Measurements from ENCODE around the gene HS2ST1.
"Not testable (repeated sequence)": the region's sequence is repeated elsewhere in the genome, so short reads cannot be mapped to it uniquely, and the experiment has no call there.

The HS2ST1 gene

DNA sequence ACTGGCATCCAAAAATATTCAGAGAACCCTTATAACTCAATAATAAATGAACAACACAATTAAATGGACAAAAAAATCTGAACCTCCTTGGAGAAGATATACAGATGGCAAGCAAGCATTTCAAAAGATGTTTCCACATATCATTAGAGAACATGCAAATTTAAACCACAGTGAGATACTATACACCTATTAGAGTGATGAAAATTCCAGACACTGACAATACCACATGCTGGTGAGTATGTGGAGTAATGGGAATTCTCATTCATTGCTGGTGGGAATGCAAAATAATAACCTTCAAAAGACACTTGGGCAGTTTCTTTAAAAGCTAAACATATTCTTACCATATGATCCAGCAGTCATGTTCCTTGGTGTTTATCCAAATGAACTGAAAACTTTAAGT, 46.1 kb downstream of the HS2ST1 start:
- no peak for DNase-seq
- in situ Hi-C loops (cut with MboI; ENCODE audit: low pct_unique_long_range_greater_than_20kb, low sequenced_read_pairs), result no loop called here

DNA sequence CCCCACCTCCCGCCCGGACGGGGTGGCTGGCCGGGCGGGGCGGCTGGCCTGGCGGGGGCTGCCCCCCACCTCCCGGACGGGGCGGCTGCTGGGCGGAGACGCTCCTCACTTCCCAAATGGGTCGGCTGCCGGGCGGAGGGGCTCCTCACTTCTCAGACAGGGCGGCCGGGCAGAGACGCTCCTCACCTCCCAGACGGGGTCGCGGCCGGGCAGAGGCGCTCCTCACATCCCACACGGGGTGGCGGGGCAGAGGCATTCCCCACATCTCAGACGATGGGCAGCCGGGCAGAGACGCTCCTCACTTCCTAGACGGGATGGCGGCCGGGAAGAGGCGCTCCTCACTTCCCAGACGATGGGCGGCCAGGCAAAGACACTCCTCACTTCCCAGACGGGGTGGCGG, 49.4 kb downstream of the HS2ST1 start:
- in situ Hi-C loops (cut with MboI; ENCODE audit: low pct_unique_long_range_greater_than_20kb, low sequenced_read_pairs); DNase-seq: not testable (repeated sequence)

DNA sequence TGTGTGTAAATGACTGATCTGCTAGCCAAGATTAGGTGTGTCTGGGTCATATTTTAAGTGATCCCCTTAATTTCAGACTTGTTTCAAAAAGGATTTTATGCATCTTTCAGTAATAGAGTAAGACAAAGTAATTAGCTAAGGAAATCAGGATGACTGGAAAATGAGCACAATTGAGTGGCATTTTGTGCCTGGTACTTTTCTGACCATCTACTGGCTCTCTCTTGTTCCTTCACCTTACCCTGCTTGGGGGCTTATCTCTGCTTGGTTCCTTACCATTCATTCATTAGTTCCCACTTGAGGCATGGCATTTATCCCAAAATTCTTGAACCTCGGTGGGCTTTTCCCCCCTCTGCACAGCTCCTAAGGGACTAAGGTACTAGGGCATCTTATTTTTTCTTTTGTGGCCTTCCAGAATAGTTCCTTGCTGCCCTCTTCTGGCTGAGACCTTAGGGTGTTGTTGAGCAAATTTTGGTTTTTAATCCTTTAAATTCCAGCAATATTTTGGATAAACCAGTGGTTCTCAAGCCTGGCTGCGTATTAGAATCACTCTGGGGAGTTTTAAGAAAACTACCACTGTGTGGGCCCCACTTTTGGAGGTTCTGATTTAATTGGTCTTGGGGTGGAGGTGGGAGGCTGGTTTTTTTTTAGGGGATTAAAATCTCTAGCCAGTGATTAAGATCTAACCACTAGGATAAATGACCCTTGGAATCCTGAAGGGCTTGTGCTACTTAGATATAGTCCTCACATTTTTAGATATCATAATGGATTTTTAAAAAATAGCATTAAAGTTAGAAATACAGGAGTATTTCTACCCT, 50.8 kb downstream of the HS2ST1 start:
- DNase-seq, result peak; percentile 62
- in situ Hi-C loops (cut with MboI; ENCODE audit: low pct_unique_long_range_greater_than_20kb, low sequenced_read_pairs), result no loop called here

DNA sequence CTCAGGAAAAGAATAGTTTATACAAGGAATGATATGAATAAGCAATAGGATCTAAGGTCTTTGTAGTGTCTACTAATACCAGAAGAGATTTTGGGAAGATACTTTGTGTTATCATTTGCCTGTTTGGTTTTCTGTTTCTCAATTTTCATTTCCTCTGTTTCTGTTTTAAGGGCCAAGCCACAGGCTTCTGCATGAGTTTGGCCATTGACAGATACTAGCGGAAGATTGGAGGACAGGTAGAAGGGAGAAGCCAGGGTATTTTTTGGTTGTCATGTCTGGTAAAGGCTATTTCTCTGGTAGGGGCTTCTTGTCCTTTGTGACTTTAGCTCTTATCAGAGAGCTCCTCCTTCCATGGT, 51.4 kb downstream of the HS2ST1 start:
- in situ Hi-C loops (cut with MboI; ENCODE audit: low pct_unique_long_range_greater_than_20kb, low sequenced_read_pairs), result no loop called here
- no peak for DNase-seq

DNA sequence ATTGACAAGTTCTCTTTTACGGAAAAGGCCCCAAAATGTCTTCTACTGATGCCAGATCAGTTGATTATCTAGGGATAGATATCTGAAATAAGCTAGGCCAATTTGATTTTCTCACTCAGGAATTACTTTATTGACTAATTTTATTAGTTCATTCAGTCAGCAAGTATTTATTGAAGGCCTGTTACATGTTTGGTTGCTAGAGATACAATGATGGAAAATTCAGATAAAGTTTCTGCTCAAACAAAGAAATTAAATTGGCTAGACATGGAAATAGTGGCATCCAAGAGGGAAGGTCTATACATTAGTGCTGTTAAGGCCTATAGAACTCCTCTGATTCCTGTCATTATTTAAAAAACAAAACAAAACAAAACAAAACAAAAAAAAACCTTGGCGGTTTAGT, 56.5 kb downstream of the HS2ST1 start:
- in situ Hi-C loops (cut with MboI; ENCODE audit: low pct_unique_long_range_greater_than_20kb, low sequenced_read_pairs), result no loop called here
- no peak for DNase-seq

DNA sequence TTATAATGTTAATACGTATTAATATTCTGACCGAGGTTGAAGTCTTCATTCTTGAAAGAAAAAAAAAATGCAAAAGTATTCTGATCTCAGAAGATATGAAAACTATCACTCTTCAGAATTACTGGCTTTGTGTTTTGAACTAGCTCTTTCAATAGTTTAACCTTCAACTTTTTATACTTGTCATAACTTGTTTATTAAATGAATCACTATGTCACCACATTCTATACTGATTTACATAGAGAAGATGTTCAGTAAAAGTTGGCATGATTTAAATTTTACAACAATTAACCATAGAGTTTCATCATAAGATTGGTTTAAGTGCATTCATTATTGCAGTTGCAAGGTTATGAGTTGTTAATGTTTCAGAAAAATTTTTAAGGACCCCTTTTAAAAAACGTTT, 57.3 kb downstream of the HS2ST1 start:
- no peak for DNase-seq
- in situ Hi-C loops (cut with MboI; ENCODE audit: low pct_unique_long_range_greater_than_20kb, low sequenced_read_pairs), result no loop called here

DNA sequence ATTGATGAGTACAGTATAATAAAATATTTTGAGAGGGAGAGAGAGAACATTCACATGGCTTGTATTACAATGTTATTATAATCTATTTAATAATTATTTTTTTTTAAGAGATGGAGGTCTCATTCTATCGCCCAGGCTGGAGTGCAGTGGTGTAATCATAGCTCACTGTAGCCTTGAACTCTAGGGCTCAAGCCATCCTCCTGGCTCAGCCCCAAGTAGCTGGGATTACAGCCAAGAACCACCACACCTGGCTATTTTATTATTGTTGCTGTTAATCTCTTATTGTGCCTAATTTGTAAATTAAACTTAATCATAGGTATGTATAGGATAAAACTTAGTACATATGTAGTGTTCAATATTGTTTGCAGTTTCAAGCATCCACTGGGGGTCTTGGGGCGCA, 57.8 kb downstream of the HS2ST1 start:
- in situ Hi-C loops (cut with MboI; ENCODE audit: low pct_unique_long_range_greater_than_20kb, low sequenced_read_pairs), result no loop called here
- DNase-seq, result no peak

DNA sequence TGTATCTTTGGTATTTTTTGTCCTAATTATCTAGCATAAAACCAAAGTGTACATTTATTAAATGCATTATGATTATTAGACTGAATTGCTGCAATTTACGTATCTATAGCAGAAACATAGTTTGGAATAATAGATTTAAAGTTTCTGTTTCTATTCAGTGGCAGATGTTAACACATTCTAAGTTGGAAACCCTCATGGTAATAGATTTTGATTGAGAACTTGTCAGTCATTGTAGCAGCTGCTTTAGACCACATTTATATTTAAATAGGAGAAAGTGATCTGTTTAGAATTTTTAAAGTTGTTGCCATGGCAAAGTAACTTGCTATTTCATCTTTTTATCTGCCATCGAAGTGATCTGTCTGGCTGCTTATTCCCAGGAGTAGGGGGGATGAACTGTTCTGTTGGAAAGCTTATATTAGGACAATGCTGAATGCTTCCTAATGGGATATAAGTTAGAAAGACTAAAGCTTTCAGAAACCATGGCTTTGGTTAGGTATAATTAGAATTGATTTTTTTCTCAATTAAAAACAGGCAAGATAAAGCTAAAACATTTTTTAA, 61.6 kb downstream of the HS2ST1 start:
- DNase-seq, result no peak
- in situ Hi-C loops (cut with MboI; ENCODE audit: low pct_unique_long_range_greater_than_20kb, low sequenced_read_pairs), result no loop called here

DNA sequence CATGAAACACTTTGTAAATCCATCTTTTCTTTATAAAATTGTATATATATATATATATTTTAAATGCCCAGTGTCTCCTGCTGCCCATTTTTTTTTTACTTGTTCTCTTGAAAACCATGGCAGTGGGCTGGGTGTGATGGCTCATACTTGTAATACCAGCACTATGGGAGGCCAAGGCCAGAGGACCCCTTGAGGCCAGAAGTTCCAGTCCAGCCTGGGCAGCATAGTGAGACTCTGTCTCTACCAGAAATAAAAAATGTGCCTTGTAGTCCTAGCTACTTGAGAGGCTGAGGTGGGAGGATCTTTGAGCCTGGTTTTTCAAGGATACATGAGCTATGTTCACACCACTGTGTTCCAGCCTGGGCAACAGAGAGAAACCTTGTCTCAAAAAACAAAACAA, 62.2 kb downstream of the HS2ST1 start:
- no peak for DNase-seq
- in situ Hi-C loops (cut with MboI; ENCODE audit: low pct_unique_long_range_greater_than_20kb, low sequenced_read_pairs), result no loop called here

DNA sequence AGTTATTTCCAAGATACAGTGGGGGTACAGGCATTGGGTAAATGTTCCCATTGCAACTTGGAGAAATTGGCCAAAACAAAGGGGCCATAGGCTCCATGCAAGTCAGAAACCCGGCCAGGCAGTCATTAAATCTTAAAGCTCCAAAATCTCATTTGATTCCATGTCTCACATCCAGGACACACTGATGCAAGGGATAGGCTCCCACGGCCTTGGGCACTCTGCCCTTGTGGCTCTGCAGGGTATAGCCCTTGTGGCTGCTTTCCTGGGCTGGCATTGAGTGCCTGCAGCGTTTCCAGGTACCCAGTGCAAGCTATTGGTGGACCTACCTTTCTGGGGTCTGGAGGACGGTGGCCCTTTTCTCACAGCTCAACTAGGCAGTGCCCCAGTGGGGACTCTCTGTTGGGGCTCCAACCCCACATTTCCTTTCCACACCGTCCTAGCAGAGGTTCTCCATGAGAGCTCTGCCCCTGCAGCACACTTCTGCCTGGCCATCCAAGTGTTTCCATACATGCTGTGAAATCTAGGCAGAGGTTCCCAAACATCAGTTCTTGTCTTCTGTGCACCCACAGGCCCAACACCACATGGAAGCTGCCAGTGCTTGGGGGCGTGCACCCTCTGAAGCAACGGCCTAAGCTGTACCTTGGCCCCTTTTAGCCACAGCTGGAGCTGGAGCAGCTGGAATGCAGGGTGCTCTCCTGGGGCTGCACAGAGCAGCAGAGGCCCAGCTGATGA, 67.2 kb downstream of the HS2ST1 start:
- in situ Hi-C loops (cut with MboI; ENCODE audit: low pct_unique_long_range_greater_than_20kb, low sequenced_read_pairs), result no loop called here
- no peak for DNase-seq

DNA sequence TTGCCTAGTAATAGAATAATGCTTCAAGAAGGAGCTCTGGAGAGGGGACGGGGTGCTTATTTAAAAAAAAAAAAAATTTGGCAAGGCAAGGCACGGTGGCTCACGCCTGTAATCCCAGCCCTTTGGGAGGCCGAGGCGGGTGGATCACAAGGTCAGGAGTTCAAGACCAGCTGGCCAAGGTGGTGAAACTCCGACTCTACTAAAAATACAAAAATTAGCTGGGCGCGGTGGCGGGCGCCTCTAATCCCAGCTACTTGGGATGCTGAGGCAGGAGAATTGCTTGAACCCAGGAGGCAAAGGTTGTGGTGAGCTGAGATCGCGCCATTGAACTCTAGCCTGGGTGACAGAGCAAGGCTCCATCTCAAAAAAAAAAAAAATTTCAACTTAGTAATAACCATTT, 69.2 kb downstream of the HS2ST1 start:
- in situ Hi-C loops (cut with MboI; ENCODE audit: low pct_unique_long_range_greater_than_20kb, low sequenced_read_pairs); DNase-seq: not testable (repeated sequence)

DNA sequence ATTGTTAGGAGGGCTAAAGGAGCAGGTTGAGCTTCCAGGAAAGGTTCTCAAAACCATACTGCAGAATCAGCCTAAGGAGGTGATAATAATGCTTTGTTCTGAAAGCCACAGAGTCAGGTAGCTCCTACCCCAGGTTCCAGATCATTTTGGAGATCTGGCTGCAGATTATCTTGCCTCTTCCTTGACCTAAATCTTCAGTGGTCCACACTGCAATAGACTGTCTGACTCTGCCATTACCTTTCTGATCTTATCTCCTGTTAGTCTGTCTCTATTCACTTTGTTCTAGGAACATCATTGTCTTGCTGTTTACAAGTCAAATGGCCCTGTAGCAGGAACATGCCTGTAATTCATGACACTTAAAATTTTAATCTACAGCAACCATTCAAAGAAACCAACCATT, 73.0 kb downstream of the HS2ST1 start:
- in situ Hi-C loops (cut with MboI; ENCODE audit: low pct_unique_long_range_greater_than_20kb, low sequenced_read_pairs), result no loop called here
- DNase-seq, result no peak

DNA sequence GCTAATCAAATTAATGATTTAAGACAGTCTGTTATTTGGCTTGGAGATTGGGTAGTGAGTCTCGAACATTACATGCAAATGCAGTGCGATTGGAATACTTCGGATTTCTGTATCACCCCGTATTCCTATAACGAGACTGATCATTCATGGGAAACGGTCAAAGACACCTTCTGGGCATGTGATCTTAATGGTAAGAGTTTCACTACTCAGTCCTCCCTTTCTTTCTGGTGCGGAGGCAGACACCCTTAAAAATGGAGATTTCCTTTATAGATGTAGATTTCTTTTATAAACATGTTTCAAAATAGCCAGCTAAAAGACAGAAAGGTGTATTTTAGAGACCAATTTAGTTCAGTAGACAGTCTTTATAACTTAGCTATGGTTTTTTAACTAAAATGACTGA, 74.4 kb downstream of the HS2ST1 start:
- in situ Hi-C loops (cut with MboI; ENCODE audit: low pct_unique_long_range_greater_than_20kb, low sequenced_read_pairs), result no loop called here
- DNase-seq, result no peak

DNA sequence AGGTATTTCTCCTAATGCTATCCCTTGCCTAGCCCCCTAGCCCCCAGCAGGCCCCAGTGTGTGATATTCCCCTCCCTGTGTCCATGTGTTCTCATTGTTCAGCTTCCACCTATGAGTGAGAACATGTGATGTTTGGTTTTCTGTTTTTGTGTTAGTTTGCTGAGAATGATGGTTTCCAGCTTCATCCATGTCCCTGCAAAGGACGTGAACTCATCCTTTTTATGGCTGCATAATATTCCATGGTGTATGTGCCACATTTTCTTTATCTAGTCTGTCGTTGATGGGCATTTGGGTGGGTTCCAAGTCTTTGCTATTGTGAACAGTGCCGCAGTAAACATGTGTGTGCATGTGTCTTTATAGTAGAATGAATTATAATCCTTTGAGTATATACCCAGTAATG, 75.3 kb downstream of the HS2ST1 start:
- in situ Hi-C loops (cut with MboI; ENCODE audit: low pct_unique_long_range_greater_than_20kb, low sequenced_read_pairs); DNase-seq: not testable (repeated sequence)

DNA sequence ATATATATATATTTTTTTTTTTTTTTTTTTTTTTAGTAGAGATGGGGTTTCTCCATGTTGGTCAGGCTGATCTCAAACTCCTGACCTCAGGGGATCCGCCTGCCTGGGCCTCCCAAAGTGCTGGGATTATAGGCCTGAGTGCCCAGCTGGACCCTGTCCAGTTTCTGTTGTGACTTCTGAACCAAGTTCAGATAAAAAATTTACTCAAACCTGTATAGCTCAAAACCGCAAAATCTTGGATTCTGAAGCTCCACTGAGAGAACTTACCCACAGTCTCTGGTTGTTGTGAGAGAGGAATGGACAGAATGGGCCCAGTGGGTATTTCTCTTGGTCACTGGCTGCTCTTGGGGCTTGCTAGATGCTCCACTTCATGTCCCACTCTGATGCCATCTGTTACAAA, 76.4 kb downstream of the HS2ST1 start:
- in situ Hi-C loops (cut with MboI; ENCODE audit: low pct_unique_long_range_greater_than_20kb, low sequenced_read_pairs), result no loop called here
- no peak for DNase-seq

DNA sequence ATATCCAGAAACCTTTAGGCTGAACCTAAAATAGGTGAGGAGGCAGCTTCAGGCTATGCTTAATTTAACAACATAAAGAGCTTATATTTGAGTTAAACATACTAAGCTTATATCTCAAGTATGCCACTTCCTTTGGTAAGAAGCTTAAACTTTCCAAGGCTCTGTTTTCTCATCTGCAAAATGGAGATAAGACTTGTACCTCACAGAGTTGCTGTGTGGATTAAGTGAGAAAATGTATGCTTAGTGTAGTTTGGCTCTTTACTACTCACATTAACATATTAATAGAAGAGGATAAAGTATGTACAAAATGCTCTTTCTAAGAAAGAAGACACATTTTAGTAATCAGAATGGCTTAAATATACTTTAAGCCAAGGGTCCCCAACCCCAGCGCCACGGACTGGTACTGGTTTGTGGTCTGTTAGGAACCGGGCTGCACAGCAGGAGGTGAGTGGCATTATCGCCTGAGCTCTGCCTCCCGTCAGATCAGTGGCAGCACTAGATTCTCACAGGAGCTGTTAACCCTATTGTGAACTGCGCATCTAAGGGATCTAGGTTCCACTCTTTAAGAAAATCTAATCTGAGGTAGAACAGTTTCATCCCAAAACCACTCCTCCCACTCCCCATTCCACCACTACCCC, 77.2 kb downstream of the HS2ST1 start:
- DNase-seq, result no peak
- in situ Hi-C loops (cut with MboI; ENCODE audit: low pct_unique_long_range_greater_than_20kb, low sequenced_read_pairs), result no loop called here

DNA sequence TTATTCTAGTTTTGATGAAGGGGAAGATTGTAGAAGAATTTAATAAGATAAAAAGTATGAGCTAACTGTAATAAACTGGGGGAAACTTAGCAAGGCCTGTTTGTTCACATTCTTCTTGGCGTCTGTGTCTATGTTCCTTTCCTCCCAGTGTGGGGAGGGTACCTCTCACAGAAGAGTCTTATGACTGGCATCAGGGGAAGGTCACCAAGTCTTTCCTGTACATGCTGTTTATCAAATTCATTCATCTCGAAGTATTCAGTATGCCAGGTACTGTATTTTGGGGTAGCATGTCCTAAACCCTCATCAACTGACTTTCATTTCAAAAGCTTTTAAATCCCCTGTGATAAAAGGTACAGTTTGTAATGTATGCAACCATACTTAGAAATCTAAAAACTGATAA, 78.4 kb downstream of the HS2ST1 start:
- DNase-seq, result no peak
- in situ Hi-C loops (cut with MboI; ENCODE audit: low pct_unique_long_range_greater_than_20kb, low sequenced_read_pairs), result no loop called here

DNA sequence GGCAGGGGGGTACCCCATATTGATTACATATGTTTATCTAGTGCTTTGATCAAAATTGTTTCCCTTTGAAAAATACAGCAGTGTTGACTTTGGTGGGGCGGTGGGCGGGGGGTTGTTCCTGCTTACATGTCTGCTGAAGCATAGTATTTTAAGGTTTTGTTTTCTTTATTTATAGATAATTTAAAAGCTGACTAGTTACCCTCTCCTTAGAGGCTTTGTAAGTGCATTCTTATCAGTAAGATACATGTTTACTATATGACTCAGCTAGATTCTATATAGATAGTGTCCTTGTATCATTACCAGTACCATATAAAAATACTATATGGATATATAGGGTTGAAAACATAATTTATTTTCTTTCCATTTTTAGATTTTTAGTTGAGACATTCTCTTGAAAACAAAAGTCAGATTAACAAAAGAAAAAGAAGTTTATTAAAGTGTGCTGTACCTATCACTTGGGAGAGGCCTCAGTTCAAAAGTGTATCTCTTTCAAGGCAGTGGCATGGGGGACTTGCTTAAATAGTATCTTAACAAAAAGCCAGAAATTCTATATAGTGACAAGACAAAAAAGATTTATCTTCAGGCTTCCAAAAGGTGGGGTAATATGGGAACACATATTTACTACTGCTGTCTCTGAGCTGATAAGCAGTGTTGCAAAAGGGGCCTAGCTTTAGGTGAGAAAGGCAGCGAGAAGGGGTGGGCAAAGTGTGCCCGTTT, 79.0 kb downstream of the HS2ST1 start:
- in situ Hi-C loops (cut with MboI; ENCODE audit: low pct_unique_long_range_greater_than_20kb, low sequenced_read_pairs), result no loop called here
- DNase-seq, result no peak

DNA sequence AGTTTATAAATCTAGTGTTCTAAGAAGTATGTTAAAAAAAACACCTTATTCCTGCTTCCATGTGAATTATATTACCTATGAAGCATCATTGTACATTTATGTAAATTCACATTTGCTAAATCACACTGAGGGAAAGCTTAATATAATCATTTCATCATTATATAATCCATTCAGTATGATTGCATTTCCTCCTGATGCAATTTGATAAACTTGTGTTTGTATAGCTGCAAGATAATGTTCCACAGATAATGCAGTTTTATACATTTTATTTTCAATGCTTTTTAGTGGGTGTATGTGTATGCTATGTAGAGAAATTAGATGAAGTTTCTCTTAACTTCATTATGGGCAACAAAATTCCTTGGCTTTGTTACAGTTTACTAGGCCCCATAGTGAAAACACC, 79.6 kb downstream of the HS2ST1 start:
- in situ Hi-C loops (cut with MboI; ENCODE audit: low pct_unique_long_range_greater_than_20kb, low sequenced_read_pairs), result no loop called here
- DNase-seq, result no peak

DNA sequence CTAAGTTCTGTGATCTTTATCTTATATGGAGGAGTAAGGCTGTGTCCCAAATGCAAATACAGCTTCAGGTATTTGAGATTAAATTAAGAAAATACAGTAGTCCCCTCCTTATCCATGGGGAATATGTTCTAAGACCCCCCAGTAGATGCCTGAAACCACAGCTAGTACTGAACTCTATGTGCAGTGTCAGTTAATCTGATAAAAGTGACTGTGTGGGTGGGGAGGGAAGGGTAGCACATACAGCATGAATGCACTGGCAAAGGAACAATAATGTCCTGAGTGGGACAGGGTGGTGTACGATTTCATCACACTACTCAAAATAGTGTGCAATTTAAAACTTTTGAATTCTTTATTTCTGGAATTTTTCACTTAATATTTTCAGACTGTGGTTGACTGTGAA, 83.1 kb downstream of the HS2ST1 start:
- in situ Hi-C loops (cut with MboI; ENCODE audit: low pct_unique_long_range_greater_than_20kb, low sequenced_read_pairs), result no loop called here

More for the DNA sequence above, 83.1 kb downstream of the HS2ST1 start:
- no peak for DNase-seq
